GM18502 (cell line): ENCODE measurements around the gene CAPN6.

Experiments used
- ATAC-seq: cut with Tn5 transposase; IDR thresholded peaks from one replicate; pipeline ENCODE4 v1.9.1; 2021; ENCODE audit warnings: mild to moderate bottlenecking; ENCODE audit not compliant: unreplicated experiment, poor library complexity

Gene CAPN6

GRCh38 chrX:111270339-111270738 is at the start of gene CAPN6:
Gene CAPN6, minus strand, starts transcription at chrX:111270483. Its CDS starts 6,547 bp downstream, at chrX:111263936.
- no peak for ATAC-seq

DNA sequence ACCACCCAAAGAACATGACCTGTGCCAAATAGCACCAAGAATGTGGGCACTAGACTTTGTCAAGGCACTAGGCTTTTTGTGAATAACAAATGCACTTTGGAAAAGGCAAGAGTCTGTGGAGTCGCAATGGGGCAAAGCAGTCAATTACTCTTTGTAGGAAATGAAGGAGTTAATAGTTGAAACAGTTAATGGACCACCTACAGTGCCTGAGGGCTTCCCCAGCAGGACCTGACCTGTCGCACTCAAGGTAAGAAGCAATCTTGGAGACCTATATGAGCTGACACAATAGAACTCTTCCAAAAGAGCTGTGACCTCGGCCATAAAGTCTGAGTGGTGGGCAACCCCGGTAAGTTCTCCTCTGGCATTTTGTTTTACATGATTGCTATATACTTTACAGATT is 49.2 kb upstream of the CAPN6 start:
- ATAC-seq = no peak

DNA sequence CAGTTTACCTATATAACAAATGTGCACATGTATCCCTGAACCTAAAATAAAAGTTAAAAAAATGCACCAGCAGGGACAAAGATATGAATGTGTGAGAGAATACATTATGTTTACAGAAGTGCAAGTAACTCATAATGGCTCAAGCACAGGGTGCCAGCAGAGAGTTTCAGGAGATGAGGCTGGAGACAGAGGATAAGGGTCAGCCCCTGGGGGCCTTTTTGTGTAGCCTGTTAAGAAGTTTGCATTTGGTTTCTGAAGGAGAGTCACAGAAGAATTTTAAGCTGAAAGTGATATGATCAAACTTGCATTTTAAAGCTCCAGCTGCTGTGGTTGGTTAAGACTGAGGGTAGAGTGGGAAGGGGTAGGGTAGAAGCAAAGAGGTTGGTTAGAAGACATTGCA is 48.6 kb upstream of the CAPN6 start:
- ATAC-seq = no peak

GRCh38 chrX:111309083-111309482 is 38.8 kb upstream of the CAPN6 start:
- ATAC-seq = no peak

DNA sequence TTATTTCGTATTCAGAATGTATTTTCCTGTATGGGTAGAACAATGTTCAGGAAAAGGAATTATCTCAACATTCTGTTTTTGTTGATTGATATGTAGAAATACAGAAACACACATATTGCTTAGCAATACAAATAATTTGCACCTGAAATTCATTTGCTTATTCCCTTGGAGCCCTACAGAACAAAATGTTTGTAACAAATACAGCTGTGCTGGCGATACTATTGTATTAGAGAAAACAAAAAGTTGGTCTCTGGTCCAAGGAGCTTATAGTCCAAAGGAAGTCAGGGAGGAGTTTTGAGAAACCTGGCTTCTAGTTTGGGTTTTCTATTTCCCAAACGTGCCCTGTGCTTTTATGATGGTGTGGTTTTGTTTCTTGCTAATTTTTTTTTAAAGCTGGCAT is 37.8 kb upstream of the CAPN6 start:
- ATAC-seq = no peak

DNA sequence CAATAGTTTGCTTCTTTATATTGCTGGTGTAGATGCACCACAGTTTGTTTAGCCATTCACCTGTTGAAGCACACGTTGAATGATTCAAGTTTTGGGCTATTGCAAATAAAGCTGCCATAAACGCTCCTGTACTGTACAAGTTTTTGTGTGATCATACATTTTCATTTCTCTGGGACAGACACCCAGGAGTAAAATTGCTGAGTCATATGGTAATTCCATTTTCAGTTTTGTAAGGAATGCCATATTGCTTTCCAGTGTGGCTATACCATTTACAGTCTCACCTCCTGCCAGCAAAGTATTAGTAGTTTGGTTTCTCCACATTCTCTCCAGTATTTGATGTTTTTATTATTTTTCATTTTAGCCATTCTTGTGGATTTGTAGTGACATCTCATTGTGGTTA is 32.0 kb upstream of the CAPN6 start:
- no peak for ATAC-seq

DNA sequence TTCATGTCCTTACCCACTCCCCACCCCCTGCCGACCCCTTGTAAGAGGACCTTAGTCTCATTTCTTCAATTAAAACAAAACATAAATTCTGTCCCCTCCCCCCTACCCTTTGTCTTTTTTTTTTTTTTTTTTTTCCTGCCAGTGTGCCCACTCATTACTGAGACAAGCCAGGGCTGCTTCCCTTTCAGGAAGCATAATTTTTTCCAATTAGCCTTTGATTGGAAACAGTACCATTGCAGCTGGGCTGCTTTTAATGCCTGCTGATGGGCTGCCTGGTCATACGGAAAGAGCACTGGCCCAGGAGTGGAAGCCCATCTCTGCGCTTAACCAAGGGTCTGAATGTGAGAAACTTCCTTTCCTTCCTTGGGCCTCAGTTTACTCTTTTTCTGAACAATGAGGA is 18.6 kb upstream of the CAPN6 start:
- no peak for ATAC-seq

GRCh38 chrX:111284631-111285293 is 14.5 kb upstream of the CAPN6 start:
- ATAC-seq = no peak

DNA sequence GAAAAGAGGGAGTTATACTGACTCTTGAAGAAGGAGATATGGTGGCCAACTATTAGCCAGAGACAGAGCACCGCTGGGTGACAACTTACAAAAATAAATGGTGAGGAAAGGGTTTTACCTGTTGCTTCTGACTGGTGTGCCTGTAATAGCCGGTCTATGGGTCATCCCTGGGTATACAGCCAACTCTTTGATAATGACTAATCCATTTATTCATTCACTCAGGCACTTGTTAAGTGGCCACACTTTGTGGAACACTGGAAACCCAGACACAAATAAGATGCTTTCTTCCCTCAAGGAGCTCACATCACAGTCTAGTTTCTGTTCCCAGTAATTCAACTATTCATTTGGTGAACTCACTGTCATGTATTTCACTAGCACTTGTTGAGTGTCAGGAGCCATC is 13.2 kb upstream of the CAPN6 start:
- no peak for ATAC-seq

DNA sequence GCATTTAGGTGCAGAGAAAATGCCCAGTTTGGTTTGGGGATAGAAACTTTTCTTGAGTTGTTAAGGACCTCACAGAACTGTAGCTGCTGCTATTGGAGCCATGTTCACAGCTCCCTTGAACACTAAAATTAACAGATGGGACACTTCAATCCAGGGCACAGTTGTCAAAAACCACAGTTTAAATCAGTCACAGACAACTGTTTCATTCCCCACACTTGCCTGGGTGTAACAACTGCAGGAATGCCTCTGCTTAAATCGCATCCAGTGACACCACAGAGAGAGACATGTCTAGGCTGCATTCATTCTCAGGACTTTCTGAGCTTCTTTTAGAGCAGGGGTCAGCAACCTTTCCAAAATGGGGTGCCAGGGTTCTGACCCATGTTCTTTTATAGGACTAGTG is 12.7 kb upstream of the CAPN6 start:
- ATAC-seq = no peak

DNA sequence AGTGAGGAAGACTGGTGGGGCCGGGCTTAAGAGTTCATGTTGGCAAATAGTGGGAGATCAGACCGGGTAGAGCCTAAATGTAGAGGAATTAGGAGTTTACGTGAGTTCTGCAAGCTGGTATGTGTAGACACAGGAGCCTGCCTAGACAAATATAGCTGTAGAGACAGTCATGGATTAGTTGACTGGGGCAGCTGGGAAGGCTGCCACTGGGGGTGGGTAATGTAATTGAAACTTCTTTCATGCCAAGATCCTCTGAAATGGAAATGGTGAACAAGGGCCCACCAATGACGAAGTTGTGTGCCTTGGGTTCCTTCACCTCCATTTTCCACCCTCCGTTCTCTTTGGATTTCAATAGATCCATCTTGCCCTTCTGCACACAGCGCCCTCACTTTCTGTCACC is 11.9 kb upstream of the CAPN6 start:
- no peak for ATAC-seq

DNA sequence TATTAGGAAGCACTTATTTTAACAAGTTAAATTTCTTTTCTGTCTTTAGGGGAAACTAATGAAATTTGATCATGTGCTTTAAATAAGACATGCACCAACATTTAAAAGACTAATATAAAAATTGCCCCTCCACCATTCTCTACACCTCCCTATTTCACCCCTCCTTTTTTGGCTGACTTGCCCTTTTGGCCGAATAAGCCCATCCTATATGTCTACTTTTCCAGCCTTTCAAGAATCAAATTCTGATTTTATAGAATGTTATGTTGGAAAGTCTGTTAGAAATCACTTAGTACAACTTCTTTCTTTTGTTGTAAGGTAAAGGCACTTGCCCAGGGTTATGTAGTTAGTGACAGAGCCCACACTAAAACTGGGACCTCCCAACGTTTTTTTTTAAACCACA is 1.8 kb downstream of the CAPN6 start:
- no peak for ATAC-seq

GRCh38 chrX:111265486-111265885 is 4.8 kb downstream of the CAPN6 start:
- ATAC-seq = no peak

GRCh38 chrX:111264385-111264784 is 5.9 kb downstream of the CAPN6 start:
- ATAC-seq = no peak

GRCh38 chrX:111262086-111262485 is 8.2 kb downstream of the CAPN6 start:
- ATAC-seq = no peak

GRCh38 chrX:111260451-111260850 is 9.8 kb downstream of the CAPN6 start:
- ATAC-seq = no peak

- no peak for ATAC-seq
These were observed 10.7 kb downstream of the CAPN6 start for GRCh38 chrX:111259559-111259958.

- no peak for ATAC-seq
These were observed 12.6 kb downstream of the CAPN6 start for GRCh38 chrX:111257733-111258132.

- no peak for ATAC-seq
These were observed 15.2 kb downstream of the CAPN6 start for GRCh38 chrX:111254896-111255693.

DNA sequence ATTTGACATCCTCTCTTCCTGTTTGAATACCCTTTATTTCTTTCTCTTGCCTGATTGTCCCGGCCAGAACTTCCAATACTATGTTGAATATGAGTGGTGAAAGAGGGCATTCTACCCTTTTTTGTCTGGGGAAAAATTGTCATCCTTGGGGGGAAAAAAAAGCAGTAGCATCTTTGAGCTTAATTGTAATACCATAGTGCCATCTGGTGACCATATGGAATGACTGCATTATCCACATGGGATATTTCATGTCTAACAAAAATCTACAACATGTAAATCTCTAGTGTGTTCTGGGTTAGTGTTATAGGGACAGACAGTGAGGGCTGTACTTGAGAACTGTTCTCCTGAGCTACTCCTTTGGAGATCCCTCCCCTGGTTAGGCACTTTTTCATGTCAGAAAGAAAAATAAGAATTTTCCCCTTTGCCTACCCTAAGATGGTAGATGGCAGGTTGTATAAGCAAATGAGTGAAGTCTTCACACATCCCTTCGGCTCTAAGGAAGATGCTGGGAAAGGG is 26.0 kb downstream of the CAPN6 start:
- no peak for ATAC-seq

DNA sequence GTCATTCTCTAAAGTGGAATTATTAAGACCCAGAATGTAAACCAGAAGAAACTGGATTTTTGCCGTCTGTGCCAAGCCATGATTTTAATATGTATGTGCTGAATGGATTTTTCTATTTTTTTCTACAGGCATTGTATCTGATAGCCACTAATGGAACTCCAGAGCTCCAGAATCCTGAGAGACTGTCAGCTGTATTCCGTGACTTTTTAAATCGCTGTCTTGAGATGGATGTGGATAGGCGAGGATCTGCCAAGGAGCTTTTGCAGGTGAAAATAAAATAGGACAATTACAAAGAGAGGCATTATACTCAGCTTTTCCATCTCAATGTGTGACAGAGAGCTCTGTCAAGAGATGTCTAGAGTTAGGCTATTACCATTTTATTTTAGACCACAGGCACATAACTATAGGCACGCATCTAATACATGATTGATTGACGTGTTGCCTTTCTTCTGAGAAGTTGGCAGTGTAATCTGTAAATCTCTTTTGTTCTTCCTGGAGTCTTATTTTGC is 53.9 kb downstream of the CAPN6 start:
- no peak for ATAC-seq

DNA sequence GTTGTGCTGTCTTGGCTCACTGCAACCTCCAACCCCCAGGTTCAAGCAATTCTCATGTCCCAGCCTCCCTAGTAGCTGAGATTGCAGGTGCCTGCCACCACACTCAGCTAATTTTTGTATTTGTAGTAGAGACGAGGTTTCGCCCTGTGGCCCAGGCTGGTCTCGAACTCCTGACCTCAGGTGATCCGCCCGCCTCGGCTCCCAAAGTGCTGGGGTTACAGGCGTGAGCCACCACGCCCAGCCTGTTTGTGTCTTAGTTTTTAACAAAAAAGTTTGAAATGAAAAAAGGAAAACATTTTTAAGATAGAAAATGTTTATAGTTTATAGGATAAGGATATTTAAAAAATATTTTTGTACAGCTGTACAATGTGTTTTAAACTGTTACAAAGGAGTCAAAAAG is 62.4 kb downstream of the CAPN6 start:
- no peak for ATAC-seq
